Gastrocnemius medialis (tissue), 4 donors: ENCODE data around the gene HCFC1.

ENCODE experiments used
- CTCF ChIP-seq, 5 experiments: fragments of 450-650 bp in 3 of 5; fragments of 200-600 bp in 2 of 5; sonication (generic) in 2 of 5; IDR thresholded peaks in 4 of 5; conservative IDR thresholded peaks in 1 of 5; 1 replicate in 4 of 5; 2 replicates in 1 of 5; pipeline ENCODE4 v1.5.1; 2016 to 2019; ENCODE audit warnings: antibody characterized with exemption in 5 of 5, mild to moderate bottlenecking in 3 of 5, moderate library complexity in 3 of 5
- POLR2A ChIP-seq, 2 donors: fragments of 450-650 bp; IDR thresholded peaks; one replicate each; pipeline ENCODE4 v1.6.1; 2017; ENCODE audit warnings: antibody characterized with exemption in 2 of 2, mild to moderate bottlenecking in 2 of 2, moderate library complexity in 2 of 2

- TF ChIP-seq POLR2A (IDR thresholded peaks at IDR 0.05) (no peak), CTCF (IDR thresholded peaks at IDR 0.05 in 4 of 5, conservative IDR thresholded peaks at IDR 0.05 in 1 of 5) (no peak)
Observed at GRCh38 chrX:153948002-153948466, 23.6 kb downstream of the HCFC1 start.
